M059J (cell line): ENCODE measurements around the gene CACNA1C. TPM values are rescaled to one million over a fixed set of nuclear protein-coding genes. Genes with fewer than 3 reads are reported as not detected.
"Not testable (repeated sequence)": the region's sequence is repeated elsewhere in the genome, so short reads cannot be mapped to it uniquely, and the experiment has no call there.

ENCODE experiments used
- DNase-seq: peaks from one replicate; pipeline ENCODE4 v3.0.0-alpha.2; 2012; ENCODE audit warnings: low read depth
- total RNA-seq: library from RNA; depleted of rRNA; stranded (reverse); fragments of >200 nt; shearing (Covaris generic); gene quantifications from 2 replicates; pipeline ENCODE4 v1.2.3, GENCODE V29; 2014

CACNA1C gene
- total RNA-seq, 1 experiment from 2014 or later: 3.6 TPM

DNA sequence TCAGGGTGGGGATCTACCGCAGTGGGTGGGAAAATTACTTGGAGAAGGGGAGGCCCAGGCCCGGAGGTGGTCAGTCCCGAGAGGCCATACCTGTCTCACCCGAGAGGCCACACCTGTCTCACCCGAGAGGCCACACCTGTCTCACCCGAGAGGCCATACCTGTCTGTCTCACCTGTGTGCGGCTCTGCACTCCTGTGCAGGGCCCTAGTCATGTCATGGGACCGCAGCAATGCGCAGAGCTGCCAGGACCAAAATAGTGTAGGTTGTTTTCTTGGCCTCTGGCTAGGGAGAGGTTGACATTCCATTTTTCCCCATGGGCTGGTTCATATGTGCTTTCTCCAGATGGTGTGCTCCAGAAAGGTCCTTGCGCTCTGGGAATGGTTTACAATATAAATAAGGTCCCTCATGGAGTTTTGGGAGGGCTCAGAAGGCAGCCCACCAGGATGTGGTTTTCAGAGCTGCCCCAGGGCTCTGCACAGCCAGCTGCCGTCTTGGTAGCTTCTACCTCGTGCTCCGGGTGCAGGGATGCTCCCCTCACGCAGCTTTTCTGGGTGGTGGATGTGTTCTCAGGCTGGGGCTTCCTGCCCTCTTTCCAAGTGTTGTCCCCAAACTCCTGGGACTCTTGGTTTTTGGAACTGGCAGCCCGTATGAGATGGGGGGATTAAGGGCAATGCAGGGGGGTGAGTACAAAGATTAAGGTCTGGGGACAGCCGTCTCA is 58.2 kb downstream of the CACNA1C start:
- DNase-seq: no peak

DNA sequence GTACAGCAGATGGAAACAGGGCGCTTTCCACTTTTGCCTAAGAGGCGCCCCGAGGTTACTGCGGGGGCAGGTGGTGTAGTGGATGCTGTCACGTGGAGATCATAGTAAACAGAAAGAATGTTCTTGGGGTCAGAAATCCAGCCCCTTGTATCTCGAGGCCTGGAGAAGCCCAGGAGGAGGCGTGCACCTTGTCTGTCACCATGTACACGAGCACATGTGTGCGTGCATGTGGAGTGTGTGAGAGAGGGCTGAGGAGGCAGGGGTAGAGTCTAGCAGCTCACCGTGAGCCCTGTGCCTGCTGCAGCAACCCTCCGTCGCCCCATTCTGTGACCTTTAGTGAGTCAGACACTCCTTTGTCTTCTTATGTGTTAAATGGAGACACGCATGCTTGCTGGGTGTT is 59.0 kb downstream of the CACNA1C start:
- DNase-seq: no peak

DNA sequence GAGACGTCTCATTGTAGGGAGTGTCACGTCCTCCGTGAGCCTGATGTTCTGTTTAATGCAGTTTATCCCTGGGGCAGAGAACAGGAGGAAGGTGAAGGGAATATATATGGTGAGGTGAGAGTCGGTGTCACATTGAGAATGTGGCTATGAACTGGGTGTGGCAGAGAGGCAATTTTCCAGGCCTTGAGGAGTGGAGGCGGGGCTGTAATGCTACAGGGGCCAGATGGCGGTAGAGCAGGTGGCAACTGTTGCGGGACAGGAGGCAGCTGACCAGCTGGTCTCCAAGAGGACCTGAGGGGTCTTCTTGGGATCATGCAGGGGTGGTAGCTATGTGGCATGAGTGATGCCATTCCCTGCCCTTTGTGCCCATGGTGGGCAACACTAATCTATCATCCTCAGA is 59.6 kb downstream of the CACNA1C start:
- DNase-seq: no peak

DNA sequence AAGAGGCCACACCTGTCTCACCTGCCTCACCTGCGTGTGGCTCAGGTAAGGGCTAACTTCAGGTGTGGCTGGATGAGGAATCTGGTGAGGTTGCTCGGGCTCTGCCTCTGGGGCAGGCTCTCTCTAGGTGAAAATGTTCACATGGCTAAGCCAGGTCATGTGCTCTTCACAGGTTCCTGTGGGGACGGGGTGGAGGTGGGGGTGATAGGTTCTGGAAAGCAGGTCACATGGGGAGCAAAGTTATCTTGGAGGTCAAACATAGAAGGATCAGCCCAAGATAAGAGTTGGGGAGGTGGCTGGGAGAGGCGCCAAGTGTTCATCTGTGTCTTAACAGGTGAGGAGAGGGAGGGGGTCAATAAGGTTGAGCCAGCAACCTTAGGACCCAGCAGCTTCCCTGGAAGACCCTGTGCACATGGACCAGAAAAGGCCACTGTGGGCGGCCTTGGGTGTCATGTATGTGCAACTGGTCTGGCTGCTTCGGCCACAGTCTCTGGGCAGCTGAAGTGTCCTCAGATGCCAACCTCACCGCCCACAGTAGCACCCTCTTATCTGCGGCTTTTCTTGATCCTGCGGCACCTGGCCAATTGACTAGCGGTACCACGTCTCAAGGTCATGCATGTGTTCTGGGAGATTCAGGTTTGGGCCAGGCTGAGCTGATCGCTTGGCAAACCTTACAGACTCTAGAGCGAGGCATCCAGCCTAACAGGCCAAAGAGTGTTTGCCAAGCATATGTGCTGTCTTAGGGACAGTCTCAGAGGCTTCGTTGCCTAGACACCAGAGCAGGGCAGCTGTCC is 60.5 kb downstream of the CACNA1C start:
- no peak for DNase-seq

DNA sequence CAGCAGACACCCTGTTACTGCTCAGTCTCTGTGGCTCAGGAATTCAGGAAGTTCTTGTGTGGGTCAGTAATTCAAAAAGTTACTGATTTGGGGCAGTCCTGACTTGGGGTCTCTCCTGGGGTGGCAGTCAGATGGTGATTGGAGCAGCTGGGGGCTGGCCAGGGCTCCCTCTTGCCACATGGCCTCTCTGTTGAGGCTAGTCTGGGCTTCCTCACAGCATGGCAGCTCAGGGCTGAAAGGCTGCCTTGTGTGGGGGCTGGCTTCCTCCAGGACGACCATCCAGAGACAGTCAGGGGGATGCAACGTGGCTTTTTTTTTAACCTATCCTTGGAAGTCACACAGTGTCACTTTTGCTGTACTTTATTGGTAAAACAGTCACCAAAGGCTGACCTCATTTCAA is 61.3 kb downstream of the CACNA1C start:
- DNase-seq: no peak

DNA sequence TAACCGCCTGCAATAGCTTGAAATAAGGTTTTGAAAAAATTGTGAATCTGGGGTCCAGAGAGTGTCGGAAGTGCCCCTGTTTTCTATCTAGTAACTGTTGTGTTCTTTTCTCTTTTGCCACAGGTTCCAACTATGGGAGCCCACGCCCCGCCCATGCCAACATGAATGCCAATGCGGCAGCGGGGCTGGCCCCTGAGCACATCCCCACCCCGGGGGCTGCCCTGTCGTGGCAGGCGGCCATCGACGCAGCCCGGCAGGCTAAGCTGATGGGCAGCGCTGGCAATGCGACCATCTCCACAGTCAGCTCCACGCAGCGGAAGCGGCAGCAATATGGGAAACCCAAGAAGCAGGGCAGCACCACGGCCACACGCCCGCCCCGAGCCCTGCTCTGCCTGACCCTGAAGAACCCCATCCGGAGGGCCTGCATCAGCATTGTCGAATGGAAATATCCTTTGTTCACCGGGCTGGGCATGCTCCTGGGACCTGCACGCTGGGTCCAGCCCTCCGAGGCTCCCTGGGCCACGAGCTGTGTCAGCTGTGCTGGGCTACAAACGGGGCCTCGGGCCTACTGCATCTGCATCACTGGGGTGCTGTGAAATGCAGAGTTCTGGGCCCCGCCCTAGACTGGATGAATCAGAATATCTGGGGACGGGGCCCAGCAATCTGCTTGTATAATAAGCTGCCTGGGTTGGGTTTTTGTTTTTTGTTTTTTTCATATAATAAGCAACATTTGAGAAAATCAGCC is 62.5 kb downstream of the CACNA1C start:
- no peak for DNase-seq

DNA sequence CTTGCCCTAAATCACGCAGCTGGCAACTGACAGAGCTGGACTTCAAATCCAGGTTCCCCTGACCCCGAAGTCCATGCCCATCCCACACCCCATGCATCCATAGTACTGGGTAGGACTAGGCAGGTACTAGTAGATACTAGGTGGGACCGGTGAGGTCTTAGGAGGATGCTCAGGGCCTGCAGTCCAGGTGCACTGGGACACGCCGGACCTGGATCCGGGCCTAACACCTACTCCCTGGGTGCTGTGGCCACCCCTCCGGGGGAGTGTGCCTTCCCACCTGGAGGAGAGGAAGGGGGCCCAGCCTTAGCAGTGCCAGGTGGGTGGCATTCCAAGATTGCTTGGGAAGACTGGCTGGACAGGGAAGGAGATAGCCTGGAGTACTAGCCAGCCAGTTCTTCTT is 64.8 kb downstream of the CACNA1C start:
- DNase-seq: no peak

DNA sequence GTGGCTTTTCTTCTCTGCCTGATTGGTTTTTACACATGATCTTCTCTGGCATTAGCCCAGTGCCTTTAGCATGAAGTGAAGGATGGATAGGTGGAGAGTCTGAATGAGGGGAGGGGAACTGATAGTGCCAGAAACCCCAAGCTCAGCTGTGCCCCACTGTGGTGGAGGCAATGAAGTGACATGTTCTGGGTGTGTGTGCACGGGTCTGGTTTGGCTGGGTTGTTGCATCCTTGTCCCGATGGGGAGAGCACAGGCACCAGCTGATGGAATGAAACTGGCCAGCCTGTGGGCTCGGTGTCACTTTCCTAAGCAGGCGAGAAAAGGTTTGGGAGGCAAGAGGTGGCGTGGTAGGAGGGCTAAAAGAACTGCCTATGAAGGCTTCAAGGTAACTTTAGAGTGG is 65.3 kb downstream of the CACNA1C start:
- DNase-seq: no peak

DNA sequence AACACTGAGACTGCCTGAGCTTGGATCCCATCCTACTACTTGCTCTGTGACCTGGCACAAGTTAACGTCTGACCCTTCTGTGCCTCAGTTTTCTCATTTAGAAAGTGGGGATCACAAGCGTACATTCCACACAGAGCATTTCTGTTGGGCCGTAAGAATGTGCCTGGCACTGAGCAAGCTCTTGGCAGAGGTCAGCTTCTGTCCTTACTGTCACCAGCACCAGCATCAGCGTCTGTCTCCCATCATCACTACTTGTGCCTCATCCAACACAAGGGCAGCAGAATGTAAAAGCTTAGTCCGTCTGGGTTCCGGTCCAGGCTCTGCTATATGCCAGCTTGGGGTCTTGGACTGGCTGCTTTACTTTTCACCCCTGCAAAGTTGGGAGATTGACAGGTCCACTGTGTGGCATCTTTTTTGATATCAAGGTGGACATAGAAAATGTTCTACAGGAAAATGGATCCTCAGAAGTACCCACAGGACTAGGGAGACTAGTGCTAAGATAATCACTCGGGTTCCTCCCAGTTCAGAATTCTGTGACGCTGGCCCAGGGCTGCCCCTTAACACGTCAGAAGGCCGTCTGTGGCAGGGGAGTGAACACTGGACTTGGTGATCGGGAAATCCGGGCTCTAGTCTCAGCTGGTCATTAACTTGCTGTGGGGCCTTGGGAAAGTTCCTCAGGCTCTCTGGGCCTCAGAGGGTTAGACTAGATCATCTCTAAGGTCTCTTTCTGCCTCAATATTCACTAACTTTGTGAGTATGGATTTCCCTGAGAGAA is 65.9 kb downstream of the CACNA1C start:
- DNase-seq: no peak

DNA sequence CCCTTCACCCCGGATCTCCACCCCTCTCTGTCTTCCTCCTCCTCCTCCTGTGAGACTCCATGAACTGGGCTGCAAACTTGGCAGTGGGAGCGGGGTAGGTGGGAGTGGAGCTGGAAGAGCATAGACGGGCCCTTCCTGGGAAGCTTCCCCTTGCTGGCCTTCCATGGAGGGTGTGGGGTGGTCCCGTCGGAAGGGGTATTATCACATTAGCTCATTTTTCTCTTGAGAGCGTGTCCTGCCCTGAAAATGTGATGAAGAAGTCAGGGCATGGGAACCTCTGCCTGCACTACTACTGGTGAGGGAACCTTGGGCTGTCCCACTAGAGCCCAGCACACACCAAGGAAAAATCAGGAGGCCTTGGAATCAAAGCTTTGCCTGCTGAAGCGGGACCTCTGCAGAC is 66.5 kb downstream of the CACNA1C start:
- DNase-seq: no peak

DNA sequence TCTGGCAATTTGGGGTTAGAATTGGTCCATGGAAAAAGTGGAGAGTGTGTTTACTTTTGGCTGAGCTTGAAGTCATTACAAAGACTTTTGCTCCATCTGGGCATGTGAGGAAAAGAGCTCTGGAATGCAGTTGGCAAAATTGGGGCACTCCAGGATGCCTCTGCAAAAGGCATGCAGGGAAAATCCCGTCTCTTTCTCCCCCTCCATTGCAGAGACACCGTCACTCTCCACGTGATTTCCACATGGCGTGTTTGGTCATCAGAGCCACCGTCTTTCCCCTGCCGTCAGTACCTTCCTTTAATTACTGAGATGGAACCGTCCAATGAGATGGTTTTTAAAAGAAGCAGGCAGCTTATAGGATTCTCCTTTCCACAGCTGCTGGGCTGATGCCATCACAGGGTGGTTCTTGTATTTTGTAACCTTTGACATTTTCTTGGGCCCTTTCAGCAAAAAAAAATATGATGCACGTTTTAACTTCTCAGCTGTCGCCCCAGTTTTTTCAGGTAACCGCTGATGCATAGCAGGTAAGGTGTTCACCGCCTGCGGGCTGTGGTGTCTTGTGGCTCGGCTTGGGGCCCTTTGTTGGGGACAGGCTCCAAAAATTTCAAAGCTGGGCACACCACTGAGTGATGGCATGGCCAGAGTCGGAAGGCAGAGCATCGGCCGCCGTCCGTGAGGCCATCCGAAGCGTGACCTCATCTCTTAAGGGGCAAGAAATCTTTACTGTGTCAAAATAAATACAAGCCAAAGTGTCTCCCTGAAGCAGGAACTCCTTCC is 68.4 kb downstream of the CACNA1C start:
- no peak for DNase-seq

DNA sequence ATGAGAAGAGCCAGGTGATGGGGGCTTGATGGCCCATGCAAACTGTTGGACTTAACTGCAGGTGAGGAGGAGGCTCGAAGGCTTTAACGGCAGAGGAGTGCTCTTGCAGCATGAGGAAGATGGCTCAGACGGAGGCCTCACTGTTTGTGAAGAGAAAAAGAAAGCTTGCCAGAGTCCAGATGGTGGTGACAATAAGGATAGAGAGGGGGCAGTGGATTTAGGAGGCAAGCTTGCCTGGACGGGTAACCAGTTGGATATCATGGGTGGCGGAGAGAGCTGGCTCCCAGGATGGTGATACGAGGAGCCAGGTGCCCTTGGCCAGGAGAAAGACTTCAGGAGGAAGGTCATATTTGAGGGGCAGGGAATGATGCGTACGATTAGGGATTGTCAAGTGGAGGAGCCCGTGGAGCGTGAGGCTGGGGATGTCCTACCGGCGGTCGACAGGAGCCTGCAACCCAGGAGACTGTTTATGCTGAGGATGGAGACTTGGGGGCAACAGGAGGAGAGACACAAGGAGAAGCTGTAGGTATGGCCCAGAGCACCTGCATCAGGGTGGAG is 71.8 kb downstream of the CACNA1C start:
- DNase-seq: no peak

DNA sequence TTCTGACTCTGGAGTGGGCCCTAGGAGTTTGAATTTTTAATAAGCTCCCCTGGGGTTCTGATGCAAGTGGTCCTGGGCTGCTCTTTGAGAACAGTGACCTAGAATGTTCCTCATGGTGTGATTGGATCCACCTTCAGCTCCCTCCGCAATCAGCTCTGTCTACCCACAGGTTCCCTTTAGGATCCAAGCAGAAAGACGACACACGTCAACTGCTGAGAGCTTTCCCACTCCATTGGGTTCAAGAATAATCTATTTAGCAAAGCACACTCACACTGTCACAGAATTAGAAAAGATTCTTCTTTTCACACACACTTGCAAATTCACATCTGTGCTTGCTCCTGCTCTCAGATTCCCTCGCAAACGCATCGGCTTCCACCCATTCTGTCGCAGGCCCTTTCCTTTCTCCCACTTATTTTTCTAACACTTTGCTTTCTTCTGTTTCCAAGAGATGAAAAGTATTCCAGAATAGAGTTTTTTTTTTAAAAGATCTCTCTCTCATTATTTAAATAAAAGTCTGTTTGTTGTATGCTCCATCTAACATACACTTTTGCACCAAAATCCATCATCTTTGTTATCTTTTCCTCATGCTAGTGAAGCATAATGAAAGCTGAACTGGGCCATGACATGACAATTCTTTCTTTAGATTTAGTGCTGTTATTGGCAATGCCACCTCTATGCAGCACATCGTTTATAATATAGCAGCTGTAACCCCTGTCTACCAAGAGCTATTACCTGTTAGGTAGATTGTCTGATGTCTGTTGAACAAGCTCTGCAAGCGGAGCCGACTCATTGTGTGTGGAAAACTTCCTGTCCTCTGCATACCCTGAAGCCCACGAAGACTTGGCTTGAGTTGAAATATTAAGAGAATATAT is 73.1 kb downstream of the CACNA1C start:
- DNase-seq: no peak

DNA sequence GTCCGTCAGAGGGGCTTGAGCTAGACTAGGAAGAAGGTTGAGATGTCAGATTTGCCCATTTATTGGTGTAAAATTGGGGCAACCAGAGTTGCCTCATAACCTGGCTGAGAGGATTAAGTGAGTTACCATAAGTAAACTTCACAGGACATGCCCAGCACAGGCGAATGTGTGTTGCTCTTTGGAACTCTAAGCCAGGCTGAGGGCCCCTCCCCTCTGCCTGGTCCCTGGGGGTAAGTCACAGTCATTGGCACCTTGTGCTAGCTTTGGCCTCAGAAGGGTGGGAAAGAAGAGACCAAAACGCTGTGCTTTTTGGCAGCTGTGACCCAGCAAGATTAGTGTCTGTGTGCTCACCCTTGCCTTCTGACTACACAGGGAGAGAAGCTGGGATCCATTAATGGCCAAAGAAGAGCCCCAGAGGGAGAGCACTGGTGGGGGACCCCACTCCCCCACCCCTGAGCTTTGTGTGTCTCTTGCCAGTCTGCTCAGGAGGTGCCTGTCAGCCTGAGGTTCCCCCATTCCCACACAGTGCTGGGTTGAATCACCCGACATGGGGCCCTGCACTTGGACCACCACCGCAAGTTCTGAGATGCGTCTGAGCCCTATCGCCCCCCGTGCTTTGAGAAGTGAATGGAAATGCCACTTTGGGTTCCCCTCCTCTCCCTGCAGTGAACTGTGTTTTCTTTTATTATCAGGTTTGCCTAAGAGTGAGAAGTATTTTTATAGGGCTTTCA is 74.1 kb downstream of the CACNA1C start:
- no peak for DNase-seq

DNA sequence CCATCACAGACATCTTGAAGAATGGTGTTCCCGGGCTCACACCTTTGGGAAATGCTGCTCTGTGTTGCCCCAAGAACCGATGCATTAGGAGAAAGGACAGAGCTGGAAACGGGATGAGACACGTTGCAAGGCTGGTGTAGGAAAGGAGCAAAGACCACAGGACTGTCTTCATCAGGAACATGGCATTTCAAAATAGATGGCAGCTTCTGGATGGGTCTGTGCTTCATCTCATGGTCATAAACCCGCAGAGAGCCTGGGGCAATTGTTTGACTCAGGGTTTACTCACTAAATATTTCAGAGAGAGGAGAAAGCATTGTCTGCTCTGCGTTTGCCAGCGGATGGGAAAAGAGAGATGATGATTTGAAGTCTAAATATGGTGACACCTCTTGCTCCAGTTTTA is 76.3 kb downstream of the CACNA1C start:
- DNase-seq: peak; percentile 95

DNA sequence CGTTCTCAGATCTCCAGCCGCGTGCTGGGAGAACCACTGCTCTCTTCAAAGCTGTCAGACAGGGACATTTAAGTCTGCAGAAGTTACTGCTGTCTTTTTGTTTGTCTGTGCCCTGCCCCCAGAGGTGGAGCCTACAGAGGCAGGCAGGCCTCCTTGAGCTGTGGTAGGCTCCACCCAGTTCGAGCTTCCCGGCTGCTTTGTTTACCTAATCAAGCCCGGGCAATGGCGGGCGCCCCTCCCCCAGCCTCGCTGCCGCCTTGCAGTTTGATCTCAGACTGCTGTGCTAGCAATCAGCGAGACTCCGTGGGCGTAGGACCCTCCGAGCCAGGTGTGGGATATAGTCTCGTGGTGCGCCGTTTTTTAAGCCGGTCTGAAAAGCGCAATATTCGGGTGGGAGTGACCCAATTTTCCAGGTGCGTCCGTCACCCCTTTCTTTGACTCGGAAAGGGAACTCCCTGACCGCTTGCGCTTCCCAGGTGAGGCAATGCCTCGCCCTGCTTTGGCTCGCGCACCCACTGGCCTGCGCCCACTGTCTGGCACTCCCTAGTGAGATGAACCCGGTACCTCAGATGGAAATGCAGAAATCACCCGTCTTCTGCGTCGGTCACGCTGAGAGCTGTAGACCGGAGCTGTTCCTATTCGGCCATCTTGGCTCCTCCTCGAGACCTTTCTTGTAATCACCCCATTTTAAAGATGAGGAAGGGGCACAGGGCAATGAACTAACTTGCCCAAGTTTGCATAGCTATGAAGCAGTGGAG is 83.1 kb downstream of the CACNA1C start:
- DNase-seq: not testable (repeated sequence)

DNA sequence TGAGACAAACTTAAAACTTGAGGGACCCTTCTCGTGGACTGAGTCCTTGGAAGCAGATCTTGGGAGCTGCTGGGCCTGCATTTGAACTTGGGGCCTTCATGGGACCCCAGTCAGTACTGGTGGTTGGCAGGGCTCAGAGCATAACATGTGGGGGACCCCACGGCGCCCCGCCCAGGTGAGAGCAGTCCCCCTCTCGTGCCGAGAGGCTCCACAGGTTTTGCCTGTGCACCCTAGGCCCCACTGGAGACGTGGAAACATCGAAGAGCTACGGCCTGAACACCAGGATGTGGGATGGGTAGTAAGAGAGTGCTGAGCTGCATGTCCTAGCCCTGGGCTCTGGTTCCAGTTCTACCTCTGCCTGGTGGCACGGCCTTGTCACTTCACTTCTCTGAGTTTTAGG is 84.1 kb downstream of the CACNA1C start:
- DNase-seq: no peak

DNA sequence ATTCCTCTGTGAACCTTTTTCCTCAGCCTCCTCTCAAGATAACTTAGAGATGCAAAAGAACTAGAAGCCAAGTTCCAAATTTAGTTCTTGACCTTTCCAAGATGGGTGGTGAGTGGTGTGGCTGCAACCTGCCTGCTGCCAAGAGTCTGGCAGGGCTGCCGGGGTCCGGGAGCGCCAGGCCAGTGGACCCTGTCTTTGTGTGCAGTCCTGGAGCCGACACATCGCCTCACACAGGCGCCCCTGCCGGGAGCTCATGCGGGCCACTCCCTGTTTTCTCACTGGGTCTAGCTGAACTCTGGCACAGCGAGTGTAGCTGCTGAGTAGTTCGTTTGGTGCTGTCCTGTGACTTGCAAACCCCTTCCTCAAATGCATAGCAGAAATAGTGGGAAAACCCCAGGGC is 84.9 kb downstream of the CACNA1C start:
- DNase-seq: no peak
